ENCODE measurements around the gene ATF2.

Gene ATF2

GRCh38 chr2:175062787-175063585 lies 105.0 kb downstream of the ATF2 start:
- Mint-ChIP-seq H3K4me1 (peaks cover 2% of the 10 kb centered on the region), H3K4me3 (no peak overlapping the region), H3K27ac (ENCODE audit: low read depth) (peak overlapping the region; percentile 5), H3K36me3 (ENCODE audit: insufficient read depth) (peaks cover 12% of the 10 kb centered on the region), H3K27me3 (no peaks in the 10 kb centered on the region), H3K9me3 (no peaks in the 10 kb centered on the region)
- ATAC-seq (replicated peaks; ENCODE audit: extremely low read depth, poor library complexity, severe bottlenecking): no peak
- DNase-seq (ENCODE audit: low spot score in 2 of 2): no peak

GRCh38 chr2:175057078-175057685 lies 110.8 kb downstream of the ATF2 start:
- H3K27ac Mint-ChIP-seq (ENCODE audit: low read depth): no peak overlapping the region

GRCh38 chr2:175055993-175056392 lies 112.0 kb downstream of the ATF2 start:
- Mint-ChIP-seq H3K27ac (ENCODE audit: low read depth) (no peak overlapping the region), H3K27me3 (no peaks in the 10 kb centered on the region), H3K9me3 (no peaks in the 10 kb centered on the region), H3K36me3 (ENCODE audit: insufficient read depth) (peaks cover 5% of the 10 kb centered on the region), H3K4me3 (no peak overlapping the region), H3K4me1 (no peaks in the 10 kb centered on the region)
- DNase-seq (ENCODE audit: low spot score in 2 of 2) (no peak), ATAC-seq (replicated peaks; ENCODE audit: extremely low read depth, poor library complexity, severe bottlenecking) (no peak)

More at GRCh38 chr2:175057078-175057685, 110.8 kb downstream of the ATF2 start:
- DNase-seq (ENCODE audit: low spot score in 2 of 2) (no peak), ATAC-seq (replicated peaks; ENCODE audit: extremely low read depth, poor library complexity, severe bottlenecking) (no peak)
- Mint-ChIP-seq H3K27me3 (no peaks in the 10 kb centered on the region), H3K4me1 (no peaks in the 10 kb centered on the region), H3K4me3 (no peak overlapping the region), H3K36me3 (ENCODE audit: insufficient read depth) (peaks cover 5% of the 10 kb centered on the region), H3K9me3 (no peaks in the 10 kb centered on the region)

- Mint-ChIP-seq H3K27ac (ENCODE audit: low read depth) (no peak overlapping the region), H3K4me1 (no peaks in the 10 kb centered on the region), H3K36me3 (ENCODE audit: insufficient read depth) (peaks cover 5% of the 10 kb centered on the region), H3K9me3 (no peaks in the 10 kb centered on the region), H3K4me3 (no peak overlapping the region), H3K27me3 (no peaks in the 10 kb centered on the region)
- ATAC-seq (replicated peaks; ENCODE audit: extremely low read depth, poor library complexity, severe bottlenecking) (no peak), DNase-seq (ENCODE audit: low spot score in 2 of 2) (no peak)
These were observed 113.7 kb downstream of the ATF2 start for GRCh38 chr2:175054340-175054739.

- Mint-ChIP-seq H3K27me3 (no peaks in the 10 kb centered on the region), H3K4me1 (no peaks in the 10 kb centered on the region), H3K27ac (ENCODE audit: low read depth) (no peak overlapping the region), H3K4me3 (no peak overlapping the region), H3K9me3 (no peaks in the 10 kb centered on the region), H3K36me3 (ENCODE audit: insufficient read depth) (no peaks in the 10 kb centered on the region)
- no peak for ATAC-seq (replicated peaks; ENCODE audit: extremely low read depth, poor library complexity, severe bottlenecking)
- no peak for DNase-seq (ENCODE audit: low spot score in 2 of 2)
These were observed 118.3 kb downstream of the ATF2 start for GRCh38 chr2:175049661-175050060.

GRCh38 chr2:175048275-175048674 lies 119.7 kb downstream of the ATF2 start:
- no peaks in the 10 kb centered on the region for H3K4me1 Mint-ChIP-seq
- DNase-seq (ENCODE audit: low spot score in 2 of 2) (no peak), ATAC-seq (replicated peaks; ENCODE audit: extremely low read depth, poor library complexity, severe bottlenecking) (no peak)
- H3K4me3 Mint-ChIP-seq: no peak overlapping the region
- no peaks in the 10 kb centered on the region for H3K27me3 Mint-ChIP-seq
- no peak overlapping the region for H3K27ac Mint-ChIP-seq (ENCODE audit: low read depth)
- no peaks in the 10 kb centered on the region for H3K36me3 Mint-ChIP-seq (ENCODE audit: insufficient read depth)
- no peaks in the 10 kb centered on the region for H3K9me3 Mint-ChIP-seq

GRCh38 chr2:175039490-175039889 lies 128.5 kb downstream of the ATF2 start:
- Mint-ChIP-seq H3K9me3 (no peaks in the 10 kb centered on the region), H3K27me3 (no peaks in the 10 kb centered on the region), H3K4me1 (peaks cover 11% of the 10 kb centered on the region), H3K36me3 (ENCODE audit: insufficient read depth) (no peaks in the 10 kb centered on the region), H3K27ac (ENCODE audit: low read depth) (no peak overlapping the region), H3K4me3 (no peak overlapping the region)
- no peak for DNase-seq (ENCODE audit: low spot score in 2 of 2)
- no peak for ATAC-seq (replicated peaks; ENCODE audit: extremely low read depth, poor library complexity, severe bottlenecking)

GRCh38 chr2:175039031-175039430 lies 129.0 kb downstream of the ATF2 start:
- no peak overlapping the region for H3K4me3 Mint-ChIP-seq

GRCh38 chr2:175037941-175038340 lies 130.1 kb downstream of the ATF2 start:
- no peaks in the 10 kb centered on the region for H3K9me3 Mint-ChIP-seq
- peaks cover 11% of the 10 kb centered on the region for H3K4me1 Mint-ChIP-seq
- no peak for ATAC-seq (replicated peaks; ENCODE audit: extremely low read depth, poor library complexity, severe bottlenecking)
- H3K4me3 Mint-ChIP-seq: no peak overlapping the region
- DNase-seq (ENCODE audit: low spot score in 2 of 2): no peak
- H3K36me3 Mint-ChIP-seq (ENCODE audit: insufficient read depth): no peaks in the 10 kb centered on the region
- H3K27ac Mint-ChIP-seq (ENCODE audit: low read depth): no peak overlapping the region
- H3K27me3 Mint-ChIP-seq: no peaks in the 10 kb centered on the region

More at GRCh38 chr2:175039031-175039430, 129.0 kb downstream of the ATF2 start:
- DNase-seq (ENCODE audit: low spot score in 2 of 2) (no peak), ATAC-seq (replicated peaks; ENCODE audit: extremely low read depth, poor library complexity, severe bottlenecking) (no peak)
- Mint-ChIP-seq H3K27me3 (no peaks in the 10 kb centered on the region), H3K36me3 (ENCODE audit: insufficient read depth) (no peaks in the 10 kb centered on the region), H3K9me3 (no peaks in the 10 kb centered on the region), H3K27ac (ENCODE audit: low read depth) (no peak overlapping the region), H3K4me1 (peaks cover 11% of the 10 kb centered on the region)

GRCh38 chr2:175036582-175037018 lies 131.4 kb downstream of the ATF2 start:
- no peak overlapping the region for H3K27ac Mint-ChIP-seq (ENCODE audit: low read depth)

GRCh38 chr2:175035806-175036205 lies 132.2 kb downstream of the ATF2 start:
- H3K36me3 Mint-ChIP-seq (ENCODE audit: insufficient read depth): no peaks in the 10 kb centered on the region
- H3K4me3 Mint-ChIP-seq: no peak overlapping the region
- H3K9me3 Mint-ChIP-seq: no peaks in the 10 kb centered on the region
- H3K4me1 Mint-ChIP-seq: peaks cover 11% of the 10 kb centered on the region
- ATAC-seq (replicated peaks; ENCODE audit: extremely low read depth, poor library complexity, severe bottlenecking): no peak
- H3K27ac Mint-ChIP-seq (ENCODE audit: low read depth): no peak overlapping the region
- no peak for DNase-seq (ENCODE audit: low spot score in 2 of 2)
- no peaks in the 10 kb centered on the region for H3K27me3 Mint-ChIP-seq

More at GRCh38 chr2:175036582-175037018, 131.4 kb downstream of the ATF2 start:
- Mint-ChIP-seq H3K4me3 (no peak overlapping the region), H3K36me3 (ENCODE audit: insufficient read depth) (no peaks in the 10 kb centered on the region), H3K27me3 (no peaks in the 10 kb centered on the region), H3K9me3 (no peaks in the 10 kb centered on the region), H3K4me1 (peaks cover 11% of the 10 kb centered on the region)
- ATAC-seq (replicated peaks; ENCODE audit: extremely low read depth, poor library complexity, severe bottlenecking): no peak
- no peak for DNase-seq (ENCODE audit: low spot score in 2 of 2)

- Mint-ChIP-seq H3K36me3 (ENCODE audit: insufficient read depth) (no peaks in the 10 kb centered on the region), H3K4me1 (peaks cover 11% of the 10 kb centered on the region), H3K27me3 (no peaks in the 10 kb centered on the region), H3K4me3 (no peak overlapping the region), H3K27ac (ENCODE audit: low read depth) (no peak overlapping the region), H3K9me3 (no peaks in the 10 kb centered on the region)
- ATAC-seq (replicated peaks; ENCODE audit: extremely low read depth, poor library complexity, severe bottlenecking): no peak
- DNase-seq (ENCODE audit: low spot score in 2 of 2): no peak
These were observed 133.3 kb downstream of the ATF2 start for GRCh38 chr2:175034716-175035115.

Measured in central memory CD8-positive, alpha-beta T cell (primary cell).